Stimulated activated CD4-positive, alpha-beta T cell treated with anti-CD3 and anti-CD28 coated beads, Interleukin-4, amount 100 ng/mL, for 1 hour (primary cell): ENCODE results near the gene CEP20.

ENCODE experiments used
- DNase-seq: peaks from one replicate; pipeline ENCODE4 v3.0.0-alpha.2; 2020

CEP20 gene

DNA sequence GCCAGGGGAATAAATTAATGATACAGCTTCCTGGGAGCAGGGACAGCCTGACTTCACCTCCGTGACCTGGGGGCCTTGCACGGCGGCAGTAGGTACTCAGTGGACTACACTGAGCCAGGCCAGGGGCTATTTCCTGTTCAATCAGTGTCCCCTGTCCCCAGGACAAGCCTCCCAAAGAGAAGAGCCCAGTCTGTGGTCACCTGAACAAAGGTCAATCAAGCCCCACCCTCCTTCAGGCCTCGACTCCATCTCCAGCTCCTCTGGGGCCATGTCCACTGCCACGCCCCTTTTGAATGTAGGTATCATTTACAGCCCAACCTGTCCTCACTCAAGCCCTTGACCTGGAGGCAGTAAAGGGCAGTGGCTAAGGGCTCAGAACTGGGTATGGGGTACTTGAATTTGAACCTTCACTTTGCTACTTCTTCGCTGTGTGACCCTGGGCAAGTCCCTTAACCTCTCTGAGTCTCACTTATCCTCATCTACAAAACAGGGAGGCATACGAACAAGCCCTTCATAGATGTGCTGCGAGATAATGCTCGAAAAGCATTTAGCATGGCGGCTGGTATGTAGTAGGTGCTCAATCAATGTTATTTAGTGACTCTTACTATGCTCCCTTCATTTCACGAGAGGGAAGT, 60.6 kb downstream of the CEP20 start:
- DNase-seq = no peak

DNA sequence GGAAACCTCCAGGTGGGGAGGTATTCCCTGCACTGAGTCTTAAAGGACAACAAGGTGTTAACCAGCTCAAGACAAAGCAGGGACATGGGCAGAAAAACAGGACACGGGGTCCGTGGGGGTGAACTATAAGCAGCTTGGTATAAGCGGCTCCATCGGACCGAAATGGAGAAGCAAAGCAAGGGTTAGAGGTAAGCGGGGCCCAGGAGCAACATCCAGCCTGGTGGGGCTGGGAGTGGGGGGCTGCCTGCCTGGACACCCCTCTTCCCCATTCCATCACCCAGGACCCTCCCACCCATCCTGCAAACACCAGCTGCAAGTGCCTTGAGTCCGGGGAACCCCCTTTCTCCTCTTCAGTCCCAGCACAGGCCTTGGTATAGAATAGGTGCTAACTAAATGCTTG, 61.1 kb downstream of the CEP20 start:
- DNase-seq = no peak

DNA sequence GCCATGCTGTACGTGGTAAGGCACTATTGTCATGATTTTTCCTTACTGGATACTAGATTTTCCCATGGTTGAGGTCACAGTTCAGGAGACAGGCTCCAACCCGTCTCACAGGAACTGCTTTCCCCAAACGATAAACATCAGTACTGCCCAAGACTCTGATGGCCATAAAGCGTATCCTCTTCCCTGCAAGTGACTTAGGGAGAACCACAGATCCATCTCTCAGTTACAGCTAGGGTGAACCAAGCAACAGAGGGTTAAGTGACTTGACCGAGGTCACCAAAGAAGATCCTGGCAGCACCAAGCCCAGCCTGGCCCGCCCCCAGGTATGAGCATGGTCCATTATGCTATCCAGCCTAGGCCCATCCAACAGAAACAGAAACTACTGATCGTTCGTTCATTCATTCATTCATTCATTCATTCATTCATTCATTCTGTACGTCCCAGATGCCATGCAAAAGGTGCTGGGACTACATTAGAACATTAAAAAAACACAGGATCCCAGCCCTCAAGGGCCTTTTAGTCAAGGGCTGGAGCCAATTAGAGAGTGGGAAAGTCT, 62.6 kb downstream of the CEP20 start:
- DNase-seq = no peak

GRCh38 chr16:15822957-15823356, 65.4 kb downstream of the CEP20 start:
- DNase-seq = no peak

- DNase-seq = no peak
Observed at GRCh38 chr16:15820837-15821236, 67.6 kb downstream of the CEP20 start.

- DNase-seq = no peak
Observed at GRCh38 chr16:15819046-15819445, 69.4 kb downstream of the CEP20 start.

- no peak for DNase-seq
Observed at GRCh38 chr16:15817446-15817845, 71.0 kb downstream of the CEP20 start.

DNA sequence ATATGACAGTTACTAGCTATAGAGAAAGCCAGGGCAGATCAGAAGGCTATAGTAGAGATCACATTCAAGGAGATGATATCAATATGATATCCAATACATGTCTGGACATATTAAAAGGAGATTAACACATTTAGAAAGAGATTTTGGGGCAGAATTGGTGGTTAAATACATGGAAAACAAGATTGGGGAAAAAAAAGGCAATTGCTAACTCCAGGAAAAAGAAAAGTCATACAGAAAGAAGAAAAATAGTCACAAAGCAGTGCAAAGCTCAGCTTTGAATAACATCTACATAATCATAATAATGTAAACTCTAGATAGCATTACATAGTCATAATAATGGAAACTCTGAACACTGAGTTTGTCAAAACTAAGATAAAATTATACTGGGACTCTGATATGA, 72.2 kb downstream of the CEP20 start:
- DNase-seq = no peak
